ENCODE data around the gene CLDN5. TPM values are rescaled to one million over a fixed set of nuclear protein-coding genes. Genes with fewer than 3 reads are reported as not detected.

CLDN5 gene
- total RNA-seq, 1 experiment from 2014 or later = 0.47 TPM

DNA sequence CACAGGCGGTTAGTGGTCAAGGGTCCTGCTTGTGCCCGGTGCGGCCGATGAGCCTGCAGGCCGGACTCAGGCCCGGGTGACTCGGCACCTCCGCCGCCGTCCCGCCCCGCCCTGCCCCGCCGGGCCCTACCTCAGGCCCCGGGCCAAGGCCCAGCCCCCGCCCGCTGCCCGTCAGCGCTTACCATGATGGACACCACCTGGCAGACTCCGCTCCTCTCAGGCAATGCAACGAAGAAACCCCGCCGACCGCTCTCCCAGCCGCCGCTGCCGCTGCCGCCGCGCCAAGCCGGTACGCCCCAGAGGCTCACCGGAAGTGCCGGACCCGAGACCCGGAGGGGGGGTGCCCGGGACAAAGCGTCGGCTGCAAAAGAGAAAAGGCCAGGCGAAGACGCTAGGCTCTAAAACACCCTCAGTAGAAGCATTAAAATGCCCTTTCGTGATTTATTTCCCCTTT is 45.3 kb downstream of the CLDN5 start, which contains the start of gene UFD1:
Gene UFD1, minus strand, starts transcription at position 293 of the 454 bp plus-strand sequence. Its CDS starts 108 bp downstream, at position 185.
- H3K4me3 ChIP-seq (ENCODE audit: low read length) = peak within 1 kb of the TSS; percentile 88
- no peaks in the 10 kb centered on the region for H3K9me3 ChIP-seq (ENCODE audit: low read length)
- peaks cover 11% of the 10 kb centered on the region for H3K4me1 ChIP-seq (ENCODE audit: insufficient read depth, low read length)
- peak within 1 kb of the TSS; percentile 97 for H3K9ac ChIP-seq (ENCODE audit: low read length)
- peak within 1 kb of the TSS; percentile 88 for H3K4me2 ChIP-seq (ENCODE audit: low read length)
- H3K27me3 ChIP-seq (ENCODE audit: low read length) = no peaks in the 10 kb centered on the region
- TF ChIP-seq EZH2phosphoT487 (IDR thresholded peaks at IDR 0.05; ENCODE audit: borderline replicate concordance, low read length) = no peak
- no peak for TF ChIP-seq CTCF (conservative IDR thresholded peaks at IDR 0.05; ENCODE audit: low read depth, low read length)
- no peak for TF ChIP-seq EZH2 (IDR thresholded peaks at IDR 0.05; ENCODE audit: low read length, unreplicated experiment)
- no peaks in the 10 kb centered on the region for H3F3A ChIP-seq (ENCODE audit: low read length, unreplicated experiment)
- CTCF ChIA-PET = interaction anchor here (1.6 kb wide), 1 partner anchor 151 kb away, joined by 6 read pairs; no protein-coding TSS in a partner anchor
- H3K79me2 ChIP-seq (ENCODE audit: low read length) = peaks cover 72% of the 10 kb centered on the region
- H3K36me3 ChIP-seq (ENCODE audit: low read depth, low read length) = peaks cover 15% of the 10 kb centered on the region
- H2AFZ ChIP-seq (ENCODE audit: low read length) = peak within 1 kb of the TSS; percentile 96
- DNase-seq (peak; percentile 63), ATAC-seq (peak; percentile 62)
- POLR2A ChIA-PET (ENCODE audit: unreplicated experiment) = no interaction called here
- peaks cover 29% of the 10 kb centered on the region for H4K20me1 ChIP-seq (ENCODE audit: low read length)
- no peaks in the 10 kb centered on the region for H3K9me2 ChIP-seq (replicated peaks; ENCODE audit: low read length)
- intact Hi-C loops (cut with micrococcal nuclease) = loop anchor here (5.0 kb wide), 1 partner anchor 177 kb away; no protein-coding TSS in a partner anchor
- peak within 1 kb of the TSS; percentile 93 for H3K27ac ChIP-seq (ENCODE audit: low read length)
- no TSS peak for BruUV-seq (replicated peaks)

DNA sequence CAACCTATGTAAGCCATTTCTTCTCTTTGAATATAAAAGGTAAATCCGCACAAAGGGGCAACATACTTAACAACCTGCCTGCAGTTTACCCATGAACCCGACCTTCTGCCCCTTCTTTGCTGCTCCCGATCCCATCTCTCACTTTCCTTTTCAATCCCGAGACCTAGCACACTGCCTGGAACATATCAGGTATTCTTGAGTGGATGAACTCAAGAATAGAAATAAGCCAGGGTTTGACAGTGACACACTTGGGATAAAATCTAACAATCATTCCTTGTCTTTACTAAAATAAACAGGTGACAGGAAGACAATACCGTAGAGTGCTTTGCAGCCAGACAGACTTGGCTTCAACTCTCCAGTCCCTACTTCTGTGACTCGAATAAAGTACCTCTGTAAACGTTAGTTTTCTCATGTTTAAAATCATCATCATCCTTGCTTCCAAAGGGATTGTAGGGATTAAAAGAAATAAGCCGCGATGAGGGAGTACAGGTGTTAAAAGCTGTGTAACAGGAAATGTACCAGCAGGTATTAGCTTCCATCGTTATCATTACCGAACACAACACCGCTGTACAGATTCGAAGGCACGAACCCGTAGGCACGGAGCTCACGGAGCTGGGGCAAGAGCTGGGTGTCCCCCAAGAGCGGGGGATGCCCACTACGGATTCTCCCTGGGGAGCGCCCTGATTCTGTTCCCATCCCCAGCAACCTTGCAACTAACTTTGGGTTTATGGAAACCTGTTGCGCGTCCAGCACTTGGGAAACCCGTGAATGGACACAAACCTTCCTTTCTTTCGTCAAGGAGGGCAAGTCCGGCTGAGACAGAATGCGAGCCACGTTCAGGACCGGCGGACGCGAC is 45.9 kb downstream of the CLDN5 start:
- Histone ChIP-seq H4K20me1 (ENCODE audit: low read length) (peaks cover 29% of the 10 kb centered on the region), H3K9me2 (replicated peaks; ENCODE audit: low read length) (no peaks in the 10 kb centered on the region), H3K27me3 (ENCODE audit: low read length) (no peaks in the 10 kb centered on the region), H3K9me3 (ENCODE audit: low read length) (no peaks in the 10 kb centered on the region), H2AFZ (ENCODE audit: low read length) (peak overlapping the region; percentile 96; the same call in 1 of the 2 replicates), H3K4me2 (ENCODE audit: low read length) (peak overlapping the region; percentile 88), H3K79me2 (ENCODE audit: low read length) (peaks cover 78% of the 10 kb centered on the region), H3F3A (ENCODE audit: low read length, unreplicated experiment) (no peaks in the 10 kb centered on the region), H3K36me3 (ENCODE audit: low read depth, low read length) (peaks cover 20% of the 10 kb centered on the region), H3K4me3 (ENCODE audit: low read length) (peak overlapping the region; percentile 88), H3K9ac (ENCODE audit: low read length) (peak overlapping the region; percentile 97), H3K27ac (ENCODE audit: low read length) (peak overlapping the region; percentile 93), H3K4me1 (ENCODE audit: insufficient read depth, low read length) (peaks cover 11% of the 10 kb centered on the region)
- no peak for ATAC-seq
- ChIA-PET POLR2A (ENCODE audit: unreplicated experiment) (no interaction called here), CTCF (interaction anchor here (0.7 to 1.0 kb wide), 2 partner anchors 11 to 178 kb away, joined by 3 to 4 read pairs; no protein-coding TSS in a partner anchor)
- no peak for DNase-seq
- TSS peak; percentile 48 for BruUV-seq (replicated peaks)
- intact Hi-C loops (cut with micrococcal nuclease) = loop anchor here (5.0 kb wide), 1 partner anchor 176 kb away; no protein-coding TSS in a partner anchor
- TF ChIP-seq EZH2phosphoT487 (IDR thresholded peaks at IDR 0.05; ENCODE audit: borderline replicate concordance, low read length) = no peak
- no peak for TF ChIP-seq EZH2 (IDR thresholded peaks at IDR 0.05; ENCODE audit: low read length, unreplicated experiment)
- no peak for TF ChIP-seq CTCF (conservative IDR thresholded peaks at IDR 0.05; ENCODE audit: low read depth, low read length)

Measured in PC-3 (cell line).